ENCODE results near the gene CNFN.
"Not testable (repeated sequence)": the region's sequence is repeated elsewhere in the genome, so short reads cannot be mapped to it uniquely, and the experiment has no call there.

CNFN gene

GRCh38 chr19:42351079-42351735, 38.9 kb downstream of the CNFN start:
- DNase-seq (ENCODE audit: low spot score): no peak

GRCh38 chr19:42350417-42350816, 39.7 kb downstream of the CNFN start:
- DNase-seq (ENCODE audit: low spot score): no peak

GRCh38 chr19:42349378-42350107, 40.6 kb downstream of the CNFN start:
- DNase-seq (ENCODE audit: low spot score): no peak

- DNase-seq (ENCODE audit: low spot score): no peak
These were observed 41.9 kb downstream of the CNFN start for GRCh38 chr19:42348211-42348610.

- peak; percentile 49 for DNase-seq (ENCODE audit: low spot score)
These were observed 44.8 kb downstream of the CNFN start for GRCh38 chr19:42345191-42345812.

GRCh38 chr19:42344336-42344893, 45.7 kb downstream of the CNFN start:
- no peak for DNase-seq (ENCODE audit: low spot score)

GRCh38 chr19:42343344-42344110, 46.6 kb downstream of the CNFN start:
- no peak for DNase-seq (ENCODE audit: low spot score)

GRCh38 chr19:42339922-42340321, 50.2 kb downstream of the CNFN start:
- DNase-seq (ENCODE audit: low spot score): not testable (repeated sequence)

- DNase-seq (ENCODE audit: low spot score): not testable (repeated sequence)
These were observed 50.8 kb downstream of the CNFN start for GRCh38 chr19:42339126-42339860.

All from GM03348 (cell line).